Ishikawa (cell line): ENCODE results near the gene TPRG1.

ENCODE experiments used
- CEBPB ChIP-seq: IDR thresholded peaks from 2 replicates; pipeline ENCODE4 v1.6.1; 2012
- CREB1 ChIP-seq: IDR thresholded peaks from 2 replicates; pipeline ENCODE4 v1.6.1; 2012; ENCODE audit warnings: low read depth
- EGR1 ChIP-seq: IDR thresholded peaks from 2 replicates; pipeline ENCODE4 v1.6.1; 2012
- EP300 ChIP-seq: IDR thresholded peaks from 2 replicates; pipeline ENCODE4 v1.6.1; 2012; ENCODE audit warnings: borderline replicate concordance
- FOXM1 ChIP-seq: IDR thresholded peaks from 2 replicates; pipeline ENCODE4 v1.6.1; 2012; ENCODE audit warnings: low read depth, borderline replicate concordance
- MAX ChIP-seq: IDR thresholded peaks from 2 replicates; pipeline ENCODE4 v1.6.1; 2012
- NFIC ChIP-seq: IDR thresholded peaks from 2 replicates; pipeline ENCODE4 v1.6.1; 2012
- RAD21 ChIP-seq: IDR thresholded peaks from 2 replicates; pipeline ENCODE4 v1.6.1; 2012; ENCODE audit warnings: low read depth
- REST ChIP-seq: IDR thresholded peaks from 2 replicates; pipeline ENCODE4 v1.6.1; 2012; ENCODE audit warnings: low read depth, mild to moderate bottlenecking
- TAF1 ChIP-seq: IDR thresholded peaks from 2 replicates; pipeline ENCODE4 v1.6.1; 2012; ENCODE audit warnings: low read depth, mild to moderate bottlenecking
- TCF12 ChIP-seq: IDR thresholded peaks from 2 replicates; pipeline ENCODE4 v1.6.1; 2012; ENCODE audit warnings: low read depth
- TEAD4 ChIP-seq: IDR thresholded peaks from 2 replicates; pipeline ENCODE4 v1.6.1; 2012
- USF1 ChIP-seq: IDR thresholded peaks from 2 replicates; pipeline ENCODE4 v1.6.1; 2012
- YY1 ChIP-seq: IDR thresholded peaks from 2 replicates; pipeline ENCODE4 v1.6.1; 2012; ENCODE audit warnings: low read depth
- ZBTB7A ChIP-seq: IDR thresholded peaks from 2 replicates; pipeline ENCODE4 v1.6.1; 2012; ENCODE audit warnings: low read depth

TPRG1 gene

GRCh38 chr3:189142527-189142926 is 29.2 kb upstream of the TPRG1 start:
- no peak for TF ChIP-seq REST
- TF ChIP-seq TCF12: no peak
- no peak for TF ChIP-seq CEBPB
- TF ChIP-seq NFIC: no peak
- no peak for TF ChIP-seq CREB1
- TF ChIP-seq RAD21: no peak
- no peak for TF ChIP-seq EGR1
- no peak for TF ChIP-seq TAF1
- TF ChIP-seq TEAD4: no peak
- no peak for TF ChIP-seq YY1

- TF ChIP-seq EGR1 (no peak), ZBTB7A (no peak), TAF1 (no peak), FOXM1 (no peak), TEAD4 (no peak), CEBPB (no peak), YY1 (no peak), NFIC (no peak), CREB1 (no peak), REST (no peak), USF1 (no peak), MAX (no peak), RAD21 (no peak), EP300 (no peak), TCF12 (no peak)
These were observed 28.4 kb upstream of the TPRG1 start for GRCh38 chr3:189143321-189143720.

GRCh38 chr3:189143771-189144170 is 28.0 kb upstream of the TPRG1 start:
- TF ChIP-seq CEBPB: no peak
- TF ChIP-seq EGR1: no peak
- no peak for TF ChIP-seq EP300
- TF ChIP-seq USF1: no peak
- no peak for TF ChIP-seq ZBTB7A
- no peak for TF ChIP-seq RAD21
- no peak for TF ChIP-seq CREB1
- no peak for TF ChIP-seq MAX
- no peak for TF ChIP-seq TEAD4
- no peak for TF ChIP-seq NFIC

- TF ChIP-seq ZBTB7A (no peak), CREB1 (no peak), MAX (no peak), NFIC (no peak), EP300 (no peak), CEBPB (no peak), YY1 (no peak), FOXM1 (no peak), USF1 (no peak), TAF1 (no peak), REST (no peak), RAD21 (no peak; the same call in 1 of the 2 replicates), EGR1 (no peak), TCF12 (no peak), TEAD4 (no peak)
These were observed 27.1 kb upstream of the TPRG1 start for GRCh38 chr3:189144645-189145044.
